H1 (cell line): ENCODE results near the gene BRCC3. TPM values are rescaled to one million over a fixed set of nuclear protein-coding genes. Genes with fewer than 3 reads are reported as not detected.

Experiments used
- PHF8 ChIP-seq: fragments of 200-600 bp; sonication (generic); conservative IDR thresholded peaks from 2 replicates; pipeline ENCODE4 v1.7.1; 2012; ENCODE audit warnings: low read depth, mild to moderate bottlenecking, inconsistent platforms, low read length, moderate library complexity
- SP4 ChIP-seq: IDR thresholded peaks from 2 replicates; pipeline ENCODE4 v1.6.1; 2012; ENCODE audit warnings: low read length, inconsistent platforms
- polyA plus RNA-seq, 7 experiments: library from polyadenylated mRNA; depleted of rRNA in 3 of 7; stranded (reverse) in 5 of 7; unstranded in 2 of 7; fragments of >200 nt in 5 of 7; fragments of 200-250 nt in 2 of 7; gene quantifications; 1 replicate in 5 of 7; 2 replicates in 1 of 7; 4 replicates in 1 of 7; pipeline versions ENCODE4 v1.2.1 to v1.2.3, GENCODE V29; 2011 to 2013; ENCODE audit warnings: missing spikeins in 2 of 7, mixed read lengths in 2 of 7
- total RNA-seq: library from RNA; stranded (reverse); fragmentation: NEBNext Ultra II Directional; extraction: Animal tissue kit (Norgen Biotek cat#: 25700); gene quantifications from 2 replicates; pipeline ENCODE4 v1.2.1, GENCODE V29; 2021

BRCC3 gene
- total and polyA plus RNA-seq, 2 of the 8 experiments (the other 6 are each of a cell fraction or from before 2014, with no cell fraction given) = 13.1 to 23.2 TPM

DNA sequence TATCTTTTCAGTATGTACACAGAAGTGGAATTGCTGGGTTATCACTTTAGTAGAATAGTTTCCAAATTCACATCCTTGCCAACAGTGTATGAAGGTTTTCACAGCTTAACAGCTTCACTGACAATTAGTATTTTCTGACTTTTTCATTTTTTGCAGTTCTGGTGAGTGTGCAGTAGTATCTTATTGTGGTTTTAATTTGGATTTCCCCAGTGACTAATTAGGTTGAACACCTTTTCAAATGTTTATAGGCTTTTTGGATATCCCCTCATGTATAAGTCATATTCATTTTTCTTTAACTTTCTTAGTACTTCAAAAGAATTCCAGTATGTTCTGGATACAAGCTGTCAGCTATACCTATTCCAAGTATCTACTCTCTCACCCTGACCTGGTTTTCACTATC is 37.1 kb downstream of the BRCC3 start (continued):
- no peak for TF ChIP-seq SP4
- no peak for TF ChIP-seq PHF8
